HCT116 (cell line): ENCODE results near the gene BRSK2. TPM values are rescaled to one million over a fixed set of nuclear protein-coding genes. Genes with fewer than 3 reads are reported as not detected.

Source experiments
- ATAC-seq: fragments of 200-7000 bp; cut with Tn5 transposase; 2 replicates; pipeline ENCODE4 v1.9.1; 2020; ENCODE audit warnings: mild to moderate bottlenecking, moderate library complexity
- BruUV-seq: library from RNA; stranded (reverse); fragments of 400-500 nt; replicated peaks from 2 replicates; lab custom pipeline; 2021; lab: Mats Ljungman, UMichigan
- CTCF ChIA-PET: fragments of 300-600 bp; sonication (Branson Sonifier 250); formaldehyde crosslinking; loops from one replicate; lab custom pipeline; 2021; ENCODE audit warnings: antibody characterized with exemption; lab: Charles Lee
- POLR2A ChIA-PET: fragments of 300-600, 350-600 bp; sonication (Branson Sonifier 250); formaldehyde crosslinking; loops from one replicate; lab custom pipeline; 2021; ENCODE audit warnings: antibody characterized with exemption; lab: Charles Lee
- RAD21 ChIA-PET, 2 experiments: fragments of 300-600 bp; sonication (Branson Sonifier 250); formaldehyde crosslinking; loops; one replicate each; lab custom pipeline; 2023; ENCODE audit warnings: low total read pairs in 2 of 2; ENCODE audit not compliant: uncharacterized antibody in 2 of 2, unreplicated experiment in 2 of 2, low non-redundant PET in 1 of 2; lab: Charles Lee
- DNase-seq: peaks from one replicate; pipeline ENCODE4 v3.0.0-alpha.2; 2010; ENCODE audit warnings: low read depth, low spot score
- H2AFZ ChIP-seq: fragments of 200-600 bp; shearing (Covaris generic), sonication (generic); 2 replicates; pipeline ENCODE4 v1.6.1; 2017; ENCODE audit warnings: low read depth, mixed run types, mixed read lengths, antibody characterized with exemption, low read length; ENCODE audit not compliant: poor library complexity, severe bottlenecking
- H3K27ac ChIP-seq: 2 replicates; pipeline ENCODE4 v1.5.1; 2012; ENCODE audit warnings: low read depth, low read length
- H3K27me3 ChIP-seq: fragments of 200-600 bp; sonication (generic); 2 replicates; pipeline ENCODE4 v1.6.1; 2016; ENCODE audit warnings: mixed run types, low read length, mixed read lengths; ENCODE audit not compliant: insufficient read depth
- H3K36me3 ChIP-seq, 2 experiments: fragments of 200-500 bp in 1 of 2; fragments of 200-600 bp in 1 of 2; sonication (Bioruptor generic) in 1 of 2; sonication (generic) in 1 of 2; 2 replicates each; pipeline versions ENCODE4 v1.5.1 to v1.6.1; 2014 to 2016; ENCODE audit warnings: low read length in 2 of 2, inconsistent platforms in 1 of 2, mixed read lengths in 1 of 2, mixed run types in 1 of 2; ENCODE audit not compliant: insufficient read depth in 2 of 2, control insufficient read depth in 1 of 2
- H3K4me1 ChIP-seq, 2 experiments: fragments of 200-600 bp in 1 of 2; sonication (generic) in 1 of 2; 2 replicates each; pipeline versions ENCODE4 v1.5.1 to v1.6.1; 2012 to 2017; ENCODE audit warnings: low read length in 2 of 2, inconsistent platforms in 1 of 2, mild to moderate bottlenecking in 1 of 2, mixed read lengths in 1 of 2, mixed run types in 1 of 2, moderate library complexity in 1 of 2; ENCODE audit not compliant: insufficient read depth in 2 of 2, control insufficient read depth in 1 of 2
- H3K4me2 ChIP-seq: fragments of 200-600 bp; sonication (generic); 2 replicates; pipeline ENCODE4 v1.6.1; 2017; ENCODE audit warnings: mixed run types, low read length, mixed read lengths
- H3K4me3 ChIP-seq, 2 experiments: fragments of 200-600 bp in 1 of 2; sonication (generic) in 1 of 2; replicated peaks in 1 of 2; 2 replicates each; pipeline ENCODE4 v1.5.1; 2011 to 2016; ENCODE audit warnings: low read length in 2 of 2, control low read depth in 1 of 2, low read depth in 1 of 2, mild to moderate bottlenecking in 1 of 2, mixed read lengths in 1 of 2, mixed run types in 1 of 2
- H3K79me2 ChIP-seq: fragments of 200-600 bp; sonication (generic); 2 replicates; pipeline ENCODE4 v1.6.1; 2017; ENCODE audit warnings: mild to moderate bottlenecking, mixed run types, low read length, moderate library complexity, mixed read lengths; ENCODE audit not compliant: insufficient read depth
- H3K9ac ChIP-seq: fragments of 200-600 bp; sonication (generic); 2 replicates; pipeline ENCODE4 v1.6.1; 2016; ENCODE audit warnings: low read length, mixed read lengths
- H3K9me2 ChIP-seq: fragments of 200-600 bp; sonication (generic), shearing (Covaris generic); 2 replicates; pipeline ENCODE4 v1.6.1; 2017; ENCODE audit warnings: mixed run types, mild to moderate bottlenecking, moderate library complexity; ENCODE audit not compliant: insufficient read depth
- H3K9me3 ChIP-seq, 2 experiments: fragments of 200-500 bp in 1 of 2; fragments of 200-600 bp in 1 of 2; sonication (Bioruptor generic) in 1 of 2; sonication (generic) in 1 of 2; 2 replicates each; pipeline ENCODE4 v1.6.1; 2014 to 2017; ENCODE audit warnings: low read length in 2 of 2, mixed read lengths in 2 of 2, inconsistent platforms in 1 of 2, low read depth in 1 of 2, mild to moderate bottlenecking in 1 of 2, mixed run types in 1 of 2, moderate library complexity in 1 of 2; ENCODE audit not compliant: control insufficient read depth in 1 of 2, insufficient read depth in 1 of 2
- H4K20me1 ChIP-seq: fragments of 200-600 bp; sonication (generic), shearing (Covaris generic); 2 replicates; pipeline ENCODE4 v1.6.1; 2017; ENCODE audit warnings: mixed run types, mild to moderate bottlenecking, moderate library complexity; ENCODE audit not compliant: insufficient read depth
- EGR1 ChIP-seq: IDR thresholded peaks from 2 replicates; pipeline ENCODE4 v1.6.1; 2012; ENCODE audit warnings: low read depth
- ELF1 ChIP-seq: IDR thresholded peaks from 2 replicates; pipeline ENCODE4 v1.6.1; 2012; ENCODE audit warnings: low read depth, borderline replicate concordance
- JUND ChIP-seq: IDR thresholded peaks from 2 replicates; pipeline ENCODE4 v1.6.1; 2012
- POLR2AphosphoS5 ChIP-seq: IDR thresholded peaks from 2 replicates; pipeline ENCODE4 v1.6.1; 2011; ENCODE audit warnings: mild to moderate bottlenecking, low read depth, low read length, moderate library complexity
- SP1 ChIP-seq: IDR thresholded peaks from 2 replicates; pipeline ENCODE4 v1.6.1; 2012; ENCODE audit warnings: low read depth
- YY1 ChIP-seq: IDR thresholded peaks from 2 replicates; pipeline ENCODE4 v1.6.1; 2011; ENCODE audit warnings: low read length, low read depth, moderate library complexity, mild to moderate bottlenecking; ENCODE audit not compliant: insufficient replicate concordance; ENCODE audit errors: extremely low read depth
- ZBTB33 ChIP-seq: IDR thresholded peaks from 2 replicates; pipeline ENCODE4 v1.6.1; 2011; ENCODE audit warnings: mild to moderate bottlenecking, low read length, moderate library complexity; ENCODE audit not compliant: insufficient replicate concordance; ENCODE audit errors: extremely low read depth
- intact Hi-C: fragments of 100-400 bp; cut with micrococcal nuclease; formaldehyde crosslinking; loops from 2 replicates; pipeline ENCODE4 v1.10.0; 2022
- total RNA-seq: library from RNA; stranded (reverse); gene quantifications from one replicate; pipeline ENCODE4 v1.2.1, GENCODE V29; 2021; ENCODE audit not compliant: unreplicated experiment

BRSK2 gene
- total RNA-seq, 1 experiment from 2014 or later, result 14.0 TPM

DNA sequence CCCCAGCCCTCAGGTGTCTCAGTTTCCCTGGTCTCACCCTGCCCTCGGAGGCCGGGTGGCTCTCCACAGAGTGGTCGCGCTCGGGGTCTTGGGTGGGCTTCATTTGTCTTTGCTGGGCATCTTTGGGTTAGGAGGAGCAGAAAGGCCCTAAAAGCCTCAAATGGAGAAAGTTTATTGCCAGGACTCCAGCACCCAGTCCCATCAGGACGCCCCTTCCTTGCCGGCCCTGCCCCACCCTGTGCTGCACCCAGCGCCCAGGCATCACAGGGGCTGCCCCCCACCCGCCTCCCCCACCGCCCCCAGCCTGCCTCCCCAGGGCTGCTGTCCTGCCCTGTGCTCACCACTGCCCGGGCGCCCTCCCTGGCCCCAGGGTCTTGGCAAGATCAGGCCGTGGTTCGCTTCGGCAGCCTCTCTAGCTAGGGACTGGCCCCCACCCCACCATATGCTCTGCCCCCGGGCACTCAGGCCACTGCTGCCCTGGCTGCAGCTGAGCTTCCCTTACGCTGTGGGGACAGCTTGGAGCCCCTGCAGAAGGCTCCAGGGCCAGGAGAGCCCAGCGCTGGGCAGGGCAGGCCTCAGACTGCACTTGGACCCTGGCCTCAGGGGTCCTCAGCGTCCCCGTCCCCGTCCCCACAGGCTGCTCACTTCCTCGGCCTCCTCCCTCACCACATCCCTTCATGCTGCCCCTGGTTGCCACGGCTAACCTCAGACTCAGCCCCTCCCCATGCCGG is 65.5 kb downstream of the BRSK2 start:
- intact Hi-C loops, result no loop called here
- Histone ChIP-seq H3K9me3 (no peaks in the 10 kb centered on the region), H4K20me1 (no peaks in the 10 kb centered on the region), H3K79me2 (no peaks in the 10 kb centered on the region), H3K36me3 (no peaks in the 10 kb centered on the region), H3K27ac (no peak overlapping the region), H2AFZ (no peak overlapping the region), H3K4me1 (peaks cover 3 to 7% of the 10 kb centered on the region in 2 experiments; a peak in 3 of 4 replicates), H3K27me3 (no peaks in the 10 kb centered on the region), H3K4me3 (no peak overlapping the region), H3K9ac (no peak overlapping the region), H3K4me2 (no peak overlapping the region), H3K9me2 (no peaks in the 10 kb centered on the region)
- ATAC-seq (no peak), DNase-seq (no peak)
- no TSS peak for BruUV-seq
- TF ChIP-seq EGR1, result no peak
- no peak for TF ChIP-seq ELF1
- no peak for TF ChIP-seq SP1
- TF ChIP-seq YY1, result no peak
- no peak for TF ChIP-seq ZBTB33
- TF ChIP-seq POLR2AphosphoS5, result no peak
- POLR2A ChIA-PET, result no interaction called here
- RAD21 ChIA-PET, result no interaction called here
- CTCF ChIA-PET, result no interaction called here

GRCh38 chr11:1455763-1456060 is 66.0 kb downstream of the BRSK2 start:
- H3K4me3 ChIP-seq, result no peak overlapping the region
- no peaks in the 10 kb centered on the region for H3K9me3 ChIP-seq
- no peaks in the 10 kb centered on the region for H3K9me2 ChIP-seq
- no peaks in the 10 kb centered on the region for H3K79me2 ChIP-seq
- no peak overlapping the region for H3K4me2 ChIP-seq
- DNase-seq (no peak), ATAC-seq (no peak)
- no peak overlapping the region for H2AFZ ChIP-seq
- RAD21 ChIA-PET, result no interaction called here
- H3K4me1 ChIP-seq, result peaks cover 3 to 7% of the 10 kb centered on the region in 2 experiments; a peak in 3 of 4 replicates
- CTCF ChIA-PET, result no interaction called here
- POLR2A ChIA-PET, result no interaction called here
- H4K20me1 ChIP-seq, result no peaks in the 10 kb centered on the region
- TF ChIP-seq JUND, result no peak
- TF ChIP-seq YY1, result no peak
- no TSS peak for BruUV-seq
- H3K27me3 ChIP-seq, result no peaks in the 10 kb centered on the region
- no peak overlapping the region for H3K27ac ChIP-seq
- intact Hi-C loops, result no loop called here
- no peaks in the 10 kb centered on the region for H3K36me3 ChIP-seq
- no peak overlapping the region for H3K9ac ChIP-seq
